GM18861 (cell line): ENCODE results near the gene LHX8.
"Not testable (repeated sequence)": the region's sequence is repeated elsewhere in the genome, so short reads cannot be mapped to it uniquely, and the experiment has no call there.

Experiments used
- ATAC-seq: cut with Tn5 transposase; IDR thresholded peaks from one replicate; pipeline ENCODE4 v1.9.1; 2021; ENCODE audit not compliant: unreplicated experiment

Gene LHX8

DNA sequence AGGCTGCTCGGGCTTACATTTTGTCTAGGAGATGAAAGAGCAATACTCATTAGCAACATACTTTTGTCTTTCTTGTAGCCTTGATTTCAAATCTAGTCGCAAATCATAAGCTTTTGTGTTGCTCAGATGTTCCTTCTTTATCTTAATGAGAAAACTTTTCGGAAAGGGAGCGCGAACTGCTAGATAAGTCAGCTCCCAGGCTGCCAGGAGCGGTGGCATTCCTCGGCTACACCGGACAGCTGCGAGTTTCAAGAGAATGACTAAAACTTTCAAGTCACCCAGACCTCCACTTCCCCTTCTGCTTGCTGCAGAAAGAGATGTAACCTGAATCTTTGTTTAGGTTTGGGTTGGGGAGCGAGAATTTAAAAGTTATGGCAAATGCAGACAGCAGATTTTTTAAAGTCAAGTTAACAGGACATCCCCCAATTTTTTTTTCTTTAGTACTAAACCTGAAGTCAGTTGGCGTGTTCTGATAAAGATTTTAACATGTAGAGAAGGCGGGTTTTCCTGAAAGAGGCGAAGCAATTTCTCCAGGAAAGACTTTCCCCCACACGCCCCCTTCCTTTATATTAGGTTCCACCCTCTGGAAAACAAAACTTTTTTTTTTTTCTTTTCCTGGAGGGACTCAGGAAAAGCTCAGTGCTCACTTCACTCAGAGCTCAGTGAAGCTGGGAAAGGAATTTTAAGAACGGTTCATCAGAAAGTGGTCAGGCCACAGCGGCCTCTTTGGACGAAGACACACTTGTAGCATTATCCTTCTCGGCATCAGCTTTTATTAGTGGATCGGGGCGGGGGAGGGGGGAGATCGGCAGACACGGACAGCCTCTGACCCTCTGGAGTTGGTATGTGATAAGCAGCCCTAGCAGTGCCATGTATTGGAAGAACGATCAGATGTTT, at the start of gene LHX8:
LHX8 (plus strand) TSS at position 639 of the 897 bp plus-strand sequence. CDS start 2,227 bp downstream, outside the sequence.
- ATAC-seq: no peak

DNA sequence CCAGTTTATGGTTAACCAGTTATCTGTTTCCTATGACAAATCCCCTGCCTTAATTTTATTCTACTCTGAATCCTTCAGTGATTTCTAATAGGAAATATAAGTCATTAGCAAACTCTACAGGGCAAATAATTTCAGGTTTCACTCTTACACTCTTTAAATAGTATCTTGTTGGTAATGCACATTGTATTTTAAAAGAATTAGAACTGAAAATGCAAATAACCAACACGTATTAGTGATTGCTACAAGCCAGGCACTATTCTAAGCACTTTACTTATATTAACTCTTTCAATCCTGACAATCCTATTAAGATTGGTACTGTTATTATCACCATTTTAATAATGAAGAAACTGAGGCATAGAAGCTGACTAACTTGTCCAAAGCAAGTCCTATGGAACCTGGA, 48.3 kb upstream of the LHX8 start:
- ATAC-seq: no peak

DNA sequence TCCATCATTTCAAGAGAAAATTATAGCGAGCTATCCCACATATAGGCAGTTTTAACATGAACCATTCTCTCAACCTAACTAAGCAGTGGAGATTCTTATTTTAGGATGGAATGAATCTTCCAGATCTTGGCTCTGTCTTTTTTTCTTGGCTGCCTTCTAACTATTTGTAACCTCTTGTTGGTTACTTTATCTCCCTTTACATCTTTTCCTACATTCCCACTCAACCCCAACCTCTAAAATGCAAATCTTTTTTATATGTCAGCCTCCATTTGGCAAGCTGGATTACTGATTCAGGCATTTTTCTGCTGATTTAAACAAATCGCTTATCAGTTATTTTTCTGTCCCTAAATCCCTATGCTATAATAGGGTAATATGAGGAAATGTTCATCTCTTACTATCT, 46.9 kb upstream of the LHX8 start:
- no peak for ATAC-seq

DNA sequence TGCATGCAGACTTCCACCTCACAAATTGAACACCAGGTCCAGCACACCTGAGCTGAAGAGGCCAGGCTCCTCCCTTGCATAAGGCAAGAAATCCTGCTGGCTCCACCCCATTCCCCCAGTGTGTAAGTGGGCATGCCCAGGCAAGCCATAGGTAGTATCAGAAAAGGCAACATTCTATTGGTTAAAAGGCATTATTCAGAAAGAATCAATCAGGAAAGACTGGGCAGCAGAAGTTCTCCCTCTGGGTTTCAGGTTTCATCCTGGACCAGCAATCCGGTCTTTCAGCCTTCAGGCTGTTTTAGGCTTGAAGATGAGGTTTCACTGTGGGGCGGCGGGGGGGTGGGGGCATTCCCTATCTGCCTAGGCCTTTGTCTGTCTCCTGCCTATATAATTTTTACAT, 42.0 kb upstream of the LHX8 start:
- ATAC-seq: no peak

DNA sequence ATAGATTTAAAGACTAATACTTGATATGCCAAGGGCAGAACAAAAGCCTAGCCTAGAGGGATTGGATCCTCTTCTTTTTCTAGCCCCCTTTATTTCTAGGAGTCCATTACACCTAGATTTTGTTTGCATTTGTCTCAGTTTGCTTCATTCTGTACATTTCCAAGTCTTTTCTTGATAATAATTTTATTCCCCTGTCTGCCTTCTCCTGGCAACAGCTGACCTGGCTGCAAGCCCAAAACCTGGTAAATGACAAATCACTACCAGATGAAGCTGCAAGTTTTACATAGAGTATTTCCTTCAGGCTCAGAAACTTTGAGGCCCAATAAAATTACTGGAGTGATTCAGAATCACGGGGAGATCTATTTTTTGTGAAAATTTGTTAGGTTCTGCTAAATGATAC, 36.5 kb upstream of the LHX8 start:
- ATAC-seq: no peak

DNA sequence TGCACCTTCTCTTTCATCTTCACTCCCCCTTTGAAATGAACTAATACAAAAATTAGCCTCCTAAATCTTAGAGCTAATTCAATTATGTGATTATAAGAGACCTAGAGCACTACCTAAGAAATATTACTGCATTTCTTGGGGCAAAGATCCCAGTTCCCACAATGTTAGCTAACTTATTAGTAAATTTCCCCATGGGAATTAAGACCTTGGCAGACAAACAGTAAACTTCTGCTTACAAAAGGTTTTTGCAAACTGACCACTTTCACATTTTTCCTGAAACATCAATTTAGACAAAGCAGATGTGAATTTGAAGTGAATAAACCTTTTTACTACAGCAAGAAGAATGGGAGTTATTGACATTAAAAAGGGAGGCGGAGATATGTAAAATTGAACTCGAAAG, 34.6 kb upstream of the LHX8 start:
- no peak for ATAC-seq

DNA sequence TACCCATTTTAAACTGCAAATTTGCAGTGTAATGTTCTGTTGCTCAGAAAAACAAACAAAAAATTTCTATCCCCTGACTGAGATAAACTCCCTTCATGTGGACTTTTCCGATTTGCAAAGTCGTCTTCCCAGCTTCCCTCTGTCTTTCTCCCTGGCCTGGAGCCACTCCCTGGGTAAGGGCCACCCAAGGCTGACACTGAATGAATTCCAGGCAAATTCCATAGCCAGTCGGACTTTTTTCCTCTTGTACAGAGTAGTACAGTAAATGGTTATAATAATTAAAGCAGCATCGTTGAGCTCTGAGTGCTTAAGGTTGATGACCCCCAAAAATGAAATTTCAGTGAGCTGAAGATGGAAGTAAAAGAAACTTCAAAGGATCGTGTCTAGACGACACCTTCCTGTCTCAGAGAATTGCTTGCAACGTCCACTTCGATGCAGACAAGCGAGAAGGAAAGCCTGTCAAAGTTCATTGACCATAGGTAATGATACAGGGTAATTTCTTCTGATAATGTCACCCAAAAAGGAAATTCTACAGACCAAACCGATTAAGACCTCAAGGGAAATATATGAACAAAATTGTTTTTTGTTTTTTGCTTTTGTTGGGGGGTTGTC, 33.6 kb upstream of the LHX8 start:
- no peak for ATAC-seq

DNA sequence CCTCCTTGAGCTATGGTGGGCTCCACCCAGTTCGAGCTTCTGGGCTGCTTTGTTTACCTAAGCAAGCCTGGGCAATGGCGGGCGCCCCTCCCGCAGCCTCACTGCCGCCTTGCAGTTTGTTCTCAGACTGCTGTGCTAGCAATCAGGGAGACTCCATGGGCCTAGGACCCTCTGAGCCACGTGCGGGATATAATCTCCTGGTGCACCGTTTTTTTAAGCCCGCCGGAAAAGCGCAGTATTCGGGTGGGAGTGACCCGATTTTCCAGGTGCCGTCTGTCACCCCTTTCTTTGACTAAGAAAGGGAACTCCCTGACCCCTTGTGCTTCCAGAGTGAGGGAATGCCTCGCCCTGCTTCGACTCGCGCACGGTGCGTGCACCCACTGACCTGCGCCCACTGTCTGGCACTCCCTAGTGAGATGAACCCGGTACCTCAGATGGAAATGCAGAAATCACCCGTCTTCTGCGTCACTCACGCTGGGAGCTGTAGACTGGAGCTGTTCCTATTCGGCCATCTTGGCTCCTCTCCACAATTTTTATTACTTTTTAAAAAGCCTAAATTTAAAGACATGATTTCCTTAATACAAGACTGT, 21.7 kb upstream of the LHX8 start:
- ATAC-seq: not testable (repeated sequence)

DNA sequence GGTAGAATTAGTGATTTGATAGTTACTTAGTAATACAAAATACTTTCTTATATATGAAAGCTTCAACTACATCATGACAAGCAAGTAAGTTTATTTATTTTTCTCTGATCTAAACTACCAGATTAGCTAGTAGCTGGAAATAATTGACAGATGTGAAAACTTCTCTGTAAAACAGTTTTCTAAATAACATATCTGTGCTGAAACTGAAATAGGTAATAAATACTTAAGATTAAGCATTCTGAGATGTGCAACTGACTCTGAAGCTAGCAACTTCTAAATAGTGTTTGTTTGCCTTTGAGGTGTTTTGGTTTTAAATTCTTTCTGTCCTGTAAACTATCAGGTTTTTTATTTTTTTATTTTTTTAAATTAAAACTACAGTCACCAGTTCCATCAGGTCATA, 18.5 kb upstream of the LHX8 start:
- no peak for ATAC-seq

DNA sequence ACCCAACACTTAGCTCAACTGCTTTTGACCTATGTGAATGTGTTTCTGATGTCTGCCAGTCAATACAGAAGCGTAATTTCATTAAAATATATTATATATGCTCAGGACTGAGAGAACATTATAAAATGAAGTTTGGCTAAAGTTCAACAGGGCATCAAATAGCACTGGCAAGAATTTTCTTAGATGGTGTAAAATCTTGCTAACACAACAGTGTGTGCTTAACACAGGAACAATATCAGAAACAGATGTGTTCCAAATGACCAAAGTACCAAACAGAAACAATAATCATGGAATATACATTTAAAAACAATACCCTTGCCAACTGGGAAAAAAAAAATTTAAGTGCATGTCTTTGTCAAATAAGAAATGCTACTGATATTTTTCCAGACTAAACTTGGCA, 10.4 kb upstream of the LHX8 start:
- no peak for ATAC-seq

DNA sequence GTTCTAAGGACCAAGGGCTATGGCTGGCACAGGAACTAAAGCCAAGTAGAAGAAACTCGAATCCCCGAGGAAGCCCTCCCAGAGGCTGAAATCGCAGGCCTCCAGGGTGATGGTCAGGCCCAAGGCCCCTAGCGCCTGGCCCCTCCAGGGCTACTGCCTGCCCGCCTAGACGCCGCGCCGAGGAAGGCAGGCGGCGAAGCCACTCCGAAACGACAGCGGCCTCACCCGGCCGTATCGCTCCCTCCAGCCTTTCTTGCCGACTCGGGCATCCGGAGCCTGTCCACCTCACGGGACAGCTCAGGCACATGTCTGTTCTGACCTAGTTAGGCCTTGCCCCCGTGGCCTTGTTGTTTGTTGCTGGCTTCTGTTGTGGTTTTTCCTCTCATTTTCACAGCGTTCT, 9.7 kb upstream of the LHX8 start:
- no peak for ATAC-seq

DNA sequence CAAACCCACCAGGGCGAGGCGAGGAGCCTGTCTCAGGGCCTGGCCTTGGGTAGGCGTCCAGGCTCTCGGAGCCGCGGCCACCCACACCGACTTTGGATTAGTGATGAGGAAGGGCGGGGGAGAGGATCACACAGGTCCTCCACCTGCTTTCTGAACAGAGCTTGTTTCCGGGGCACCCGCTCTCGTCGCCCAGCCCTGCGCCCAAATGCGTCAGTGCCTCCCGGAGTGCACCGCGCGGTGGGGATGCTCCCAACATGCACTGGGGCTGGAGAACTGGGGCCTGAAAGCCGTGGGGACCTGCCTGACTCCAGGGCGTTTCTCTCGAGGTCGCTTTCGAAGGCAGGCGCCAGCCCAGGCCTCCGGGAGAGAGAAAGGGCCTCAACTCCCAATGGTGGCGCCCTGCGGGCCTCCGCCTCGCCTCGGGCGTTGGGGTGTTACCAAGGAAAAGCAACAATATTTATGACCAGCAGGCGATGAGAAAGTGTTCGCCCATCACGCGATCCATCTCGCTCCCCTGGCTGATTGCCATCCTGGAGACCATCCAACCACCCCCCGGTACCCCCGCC, 8.9 kb upstream of the LHX8 start:
- ATAC-seq: no peak

DNA sequence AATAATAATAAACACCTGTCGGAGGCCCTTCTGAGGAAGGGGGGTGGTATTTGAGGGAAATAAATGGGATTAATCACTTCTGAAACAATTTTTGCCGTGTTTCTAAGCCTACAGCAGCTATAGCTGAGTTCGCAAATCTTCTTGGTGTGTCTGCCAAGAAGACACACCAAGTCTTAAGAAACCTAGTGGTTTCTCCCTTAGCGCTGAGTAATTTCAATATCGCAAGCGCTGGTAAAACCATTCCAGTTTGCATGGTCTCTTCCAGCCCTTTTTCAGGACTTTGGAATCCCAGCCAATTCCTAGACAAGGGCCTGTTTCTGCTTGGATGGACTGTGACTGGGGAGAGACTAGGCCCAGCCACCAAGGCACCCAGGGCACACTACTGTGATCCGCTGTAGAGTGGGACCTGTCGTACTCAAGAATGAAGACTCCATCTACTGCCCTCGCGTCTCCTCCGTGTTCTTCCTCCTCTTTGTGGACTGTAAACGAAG, 7.5 kb upstream of the LHX8 start:
- no peak for ATAC-seq

DNA sequence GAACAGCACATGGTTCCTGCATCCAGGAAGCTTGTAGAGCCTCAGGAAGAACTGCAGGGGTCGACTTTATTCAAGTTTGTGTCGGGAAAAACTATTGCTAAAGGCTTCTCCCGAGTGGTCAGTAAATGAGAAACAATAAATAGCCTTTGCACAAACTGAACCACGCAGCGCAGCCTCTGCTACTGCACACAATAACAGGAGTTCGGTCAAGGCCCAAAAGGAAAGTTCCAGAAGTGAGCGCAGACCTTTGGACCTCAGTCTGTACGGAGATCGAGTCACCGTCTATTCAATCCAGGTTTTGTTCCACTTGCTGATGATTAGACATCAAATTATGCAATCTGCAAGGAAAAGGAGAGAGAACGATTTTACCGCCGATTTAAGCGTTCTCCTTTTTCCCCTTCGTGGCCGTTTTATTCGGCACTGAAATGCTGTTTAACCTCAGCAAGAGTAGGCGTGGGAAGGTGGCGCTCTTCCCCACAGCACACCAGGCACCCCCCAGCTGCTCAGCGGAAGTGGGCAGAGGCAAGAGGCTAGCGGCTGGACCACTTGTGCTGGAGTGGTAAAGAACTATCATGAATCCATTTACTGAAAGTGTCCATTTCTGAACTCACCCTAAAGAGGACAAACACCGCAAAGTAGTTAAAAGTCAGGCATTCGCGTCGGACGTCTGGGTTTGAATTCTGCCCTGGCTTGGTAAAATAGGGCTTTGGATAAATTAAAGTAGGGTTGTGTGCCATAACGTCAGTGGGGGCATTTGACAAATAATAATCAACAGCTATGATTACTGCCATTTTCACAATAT, 6.1 kb upstream of the LHX8 start:
- ATAC-seq: no peak

DNA sequence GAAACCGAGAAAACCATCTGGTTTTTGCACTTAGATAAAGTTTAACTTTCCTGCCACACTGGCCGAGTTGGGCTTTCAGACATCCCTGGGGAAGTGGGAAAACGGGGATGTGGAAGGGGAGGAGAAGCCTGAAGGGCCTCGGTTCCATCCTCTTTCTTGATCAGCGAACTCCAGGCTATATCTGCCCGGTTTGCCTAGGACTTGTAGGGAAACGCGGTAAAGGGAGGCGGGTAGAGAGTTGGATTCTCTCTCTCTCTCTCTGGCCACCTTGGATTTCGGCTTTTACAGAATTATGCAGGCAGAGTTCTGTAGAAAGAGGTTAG, 4.6 kb upstream of the LHX8 start:
- ATAC-seq: no peak

DNA sequence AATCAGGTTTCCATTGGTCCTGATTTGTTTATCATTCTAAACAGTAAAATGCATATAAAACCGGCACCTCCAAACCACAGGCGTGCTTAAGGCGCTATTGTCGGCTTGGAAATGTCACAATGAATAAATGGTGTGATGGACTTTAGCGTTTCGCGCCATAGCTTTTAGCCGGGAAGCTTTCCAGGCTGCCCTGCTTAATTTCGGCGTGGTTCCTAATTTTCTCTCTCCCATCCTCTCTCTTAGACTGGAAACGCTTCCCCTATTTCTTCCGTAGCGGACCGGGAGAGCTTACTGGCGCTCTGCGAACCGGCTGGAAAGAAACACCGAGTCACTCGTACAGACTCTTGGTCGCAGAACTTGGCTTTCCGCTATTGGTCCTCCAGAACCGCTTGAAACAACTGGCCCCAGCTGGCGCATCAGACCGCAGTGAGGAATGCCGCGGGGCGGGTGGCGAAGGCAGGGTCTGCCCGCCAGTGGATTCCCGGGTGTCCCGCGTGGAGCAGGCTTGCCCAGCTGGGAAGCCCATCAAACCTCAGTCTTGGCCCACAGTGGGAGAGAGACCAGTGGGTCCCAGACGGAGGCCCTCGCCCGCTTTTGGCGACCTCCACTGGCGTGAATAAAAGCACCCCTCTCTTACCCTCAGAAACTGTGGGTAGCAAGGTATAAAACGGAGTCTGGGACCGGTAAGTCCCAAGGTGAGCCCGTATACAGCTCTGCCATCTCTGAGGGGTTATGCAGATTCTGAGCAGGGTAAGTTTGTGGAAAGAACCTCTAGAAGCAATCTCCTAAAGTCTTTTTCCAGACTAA, 4.0 kb upstream of the LHX8 start:
- no peak for ATAC-seq

DNA sequence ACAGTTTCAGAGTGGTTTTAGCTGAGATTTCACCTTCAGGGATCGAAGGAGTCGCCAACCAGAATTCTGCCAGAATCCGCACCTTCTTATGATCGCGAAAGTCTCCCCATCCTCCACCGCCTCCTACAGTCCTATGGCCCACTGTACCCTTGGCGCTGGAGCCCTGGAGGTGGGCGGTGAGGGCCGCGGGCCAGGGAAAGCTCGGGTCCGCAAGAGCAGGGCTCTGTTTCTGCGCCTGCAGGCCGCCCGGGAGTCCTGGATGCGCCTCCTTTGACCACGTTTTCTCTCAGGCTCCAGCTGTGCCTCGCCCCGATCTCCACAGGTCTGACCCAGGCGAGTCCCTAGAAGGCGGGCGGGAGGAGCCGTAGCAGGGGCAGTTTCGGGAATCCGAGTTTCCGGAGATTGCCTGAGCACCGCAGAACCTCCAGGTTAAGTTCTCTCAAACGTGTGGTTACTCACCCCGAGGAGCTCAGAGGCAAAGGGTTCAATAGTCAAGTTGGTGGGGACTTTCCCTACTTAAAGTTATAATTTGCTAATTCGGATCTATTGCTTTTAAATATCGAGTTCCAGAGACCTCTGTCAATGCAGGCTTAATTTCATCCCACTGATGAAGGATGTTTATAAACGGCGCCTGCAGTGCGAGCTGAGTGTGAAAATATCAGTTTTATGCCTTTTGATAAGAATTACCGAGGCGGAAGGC, 3.2 kb upstream of the LHX8 start:
- no peak for ATAC-seq

DNA sequence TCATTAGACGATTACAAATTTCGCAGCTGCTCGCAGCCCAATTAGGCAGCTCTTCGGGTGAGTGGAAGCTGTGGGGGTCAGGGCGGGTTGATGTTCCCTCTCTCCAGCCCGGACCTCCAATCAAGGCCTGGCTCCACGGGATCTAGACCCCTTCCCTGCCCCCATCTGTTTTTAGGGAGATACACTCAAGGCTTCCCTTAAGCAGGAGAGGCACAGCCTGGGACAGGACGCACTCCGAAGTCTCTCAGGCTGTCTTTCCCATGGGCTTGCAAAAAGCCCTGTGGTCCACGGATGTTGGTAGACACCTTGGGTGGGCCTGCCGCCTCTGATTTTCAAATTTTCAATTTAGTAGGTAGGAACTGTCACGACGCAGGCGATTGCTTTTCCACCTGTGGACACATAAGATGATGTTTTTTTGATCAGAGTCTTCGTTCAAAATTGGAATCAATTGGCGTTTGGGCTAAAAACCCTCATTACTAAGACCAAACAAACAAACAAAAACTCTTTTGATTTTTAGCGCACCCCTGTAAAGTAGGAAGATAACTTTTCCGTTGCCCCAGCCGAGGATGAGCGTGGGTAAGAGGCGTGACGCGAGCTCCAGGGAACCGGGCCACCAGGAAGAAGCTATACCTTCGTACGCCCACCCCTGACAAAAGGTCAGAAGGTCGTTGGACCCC, 2.5 kb upstream of the LHX8 start:
- ATAC-seq: no peak

DNA sequence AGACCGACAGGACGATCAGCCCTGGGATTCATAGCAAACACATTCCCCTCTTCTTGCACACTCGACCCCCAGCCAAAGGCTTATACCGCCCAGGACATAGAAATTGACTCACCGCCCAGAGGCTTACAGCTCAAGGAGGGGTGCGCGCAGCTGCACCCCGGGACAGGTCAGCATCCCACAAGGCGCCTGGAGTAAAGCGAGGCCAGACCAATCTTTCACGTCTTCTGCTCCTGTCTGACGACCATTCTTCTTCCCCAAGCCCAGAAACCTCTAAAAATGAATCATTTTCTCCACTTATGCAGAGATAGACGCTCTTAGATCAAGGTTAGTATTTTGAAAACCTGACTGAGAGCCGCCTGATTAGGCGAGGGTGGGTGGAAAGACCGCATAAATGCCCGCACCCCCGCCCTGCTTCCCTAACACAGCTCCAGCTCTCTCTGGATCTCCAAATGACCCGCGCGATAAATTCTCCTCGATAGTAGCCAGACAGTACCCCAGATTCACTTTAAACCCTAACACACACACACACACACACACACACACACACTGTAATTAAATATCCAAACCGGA, 1.9 kb upstream of the LHX8 start:
- ATAC-seq: no peak
